OCI-LY3 (cell line): ENCODE data around the gene ANGPTL5.

Source experiments
- H2AFZ ChIP-seq: fragments of 200-600, 300-600 bp; shearing (Covaris generic); 2 replicates; pipeline ENCODE4 v1.6.0; 2014; ENCODE audit warnings: antibody characterized with exemption, low read depth, low read length
- H3K27ac ChIP-seq: fragments of 200-600, 300-600 bp; sonication (generic); 2 replicates; pipeline ENCODE4 v1.5.1; 2014; ENCODE audit warnings: mild to moderate bottlenecking, low read length, moderate library complexity, mixed read lengths
- H3K27me3 ChIP-seq: fragments of 200-600, 300-600 bp; sonication (generic); 2 replicates; pipeline ENCODE4 v1.6.1; 2014; ENCODE audit warnings: low read depth, low read length, mixed read lengths
- H3K36me3 ChIP-seq: fragments of 200-600, 300-600 bp; sonication (generic); replicated peaks from 2 replicates; pipeline ENCODE3; 2014; ENCODE audit warnings: low read depth, low read length, mixed read lengths
- H3K4me1 ChIP-seq: fragments of 300-600, 200-600 bp; sonication (generic); 2 replicates; pipeline ENCODE4 v1.6.1; 2014; ENCODE audit warnings: low read length, mixed read lengths
- H3K4me2 ChIP-seq: fragments of 200-600, 300-600 bp; sonication (generic); 2 replicates; pipeline ENCODE4 v1.6.1; 2014; ENCODE audit warnings: low read length, mixed read lengths
- H3K4me3 ChIP-seq: fragments of 300-600, 200-600 bp; sonication (generic); 2 replicates; pipeline ENCODE4 v1.5.1; 2014; ENCODE audit warnings: antibody characterized with exemption, mild to moderate bottlenecking, low read length, moderate library complexity
- H3K79me2 ChIP-seq: fragments of 300-600, 200-600 bp; shearing (Covaris generic); 2 replicates; pipeline ENCODE4 v1.6.1; 2014; ENCODE audit warnings: mild to moderate bottlenecking, low read length, mixed read lengths
- H3K9ac ChIP-seq: fragments of 300-600, 200-600 bp; shearing (Covaris generic); 2 replicates; pipeline ENCODE4 v1.6.0; 2014; ENCODE audit warnings: mild to moderate bottlenecking, low read length, moderate library complexity
- H3K9me3 ChIP-seq: fragments of 200-600, 300-600 bp; shearing (Covaris generic); 2 replicates; pipeline ENCODE4 v1.6.1; 2014; ENCODE audit warnings: low read length, mixed read lengths; ENCODE audit not compliant: insufficient read depth
- H4K20me1 ChIP-seq: fragments of 200-600, 300-600 bp; sonication (generic); 2 replicates; pipeline ENCODE4 v1.6.1; 2016; ENCODE audit warnings: low read length, mixed read lengths; ENCODE audit not compliant: insufficient read depth
- CTCF ChIP-seq: fragments of 200-600, 300-600 bp; sonication (generic); IDR thresholded peaks from 2 replicates; pipeline ENCODE4 v1.5.1; 2014; ENCODE audit warnings: antibody characterized with exemption, low read length, low read depth
- EZH2phosphoT487 ChIP-seq: fragments of 200-600 bp; shearing (Covaris generic); IDR thresholded peaks from 2 replicates; pipeline ENCODE4 v1.6.1; 2018; ENCODE audit warnings: antibody characterized with exemption, mixed run types, low read depth

The ANGPTL5 gene

GRCh38 chr11:101931692-101932091, 15.4 kb upstream of the ANGPTL5 start:
- no peak overlapping the region for H3K4me2 ChIP-seq
- H2AFZ ChIP-seq = no peak overlapping the region
- TF ChIP-seq CTCF = no peak
- TF ChIP-seq EZH2phosphoT487 = no peak
- no peaks in the 10 kb centered on the region for H3K27me3 ChIP-seq
- no peaks in the 10 kb centered on the region for H3K9me3 ChIP-seq
- H3K27ac ChIP-seq = no peak overlapping the region
- H3K9ac ChIP-seq = no peak overlapping the region
- H3K4me1 ChIP-seq = no peaks in the 10 kb centered on the region
- H4K20me1 ChIP-seq = no peaks in the 10 kb centered on the region
- H3K36me3 ChIP-seq = no peaks in the 10 kb centered on the region
- H3K4me3 ChIP-seq = no peak overlapping the region
- no peaks in the 10 kb centered on the region for H3K79me2 ChIP-seq

GRCh38 chr11:101929294-101929915, 13.1 kb upstream of the ANGPTL5 start:
- Histone ChIP-seq H3K79me2 (no peaks in the 10 kb centered on the region), H3K36me3 (no peaks in the 10 kb centered on the region), H3K4me2 (no peak overlapping the region), H3K4me1 (no peaks in the 10 kb centered on the region), H3K27me3 (no peaks in the 10 kb centered on the region), H3K4me3 (no peak overlapping the region), H4K20me1 (no peaks in the 10 kb centered on the region), H2AFZ (no peak overlapping the region), H3K9ac (no peak overlapping the region), H3K9me3 (no peaks in the 10 kb centered on the region), H3K27ac (no peak overlapping the region)
- TF ChIP-seq EZH2phosphoT487 = no peak
- no peak for TF ChIP-seq CTCF

DNA sequence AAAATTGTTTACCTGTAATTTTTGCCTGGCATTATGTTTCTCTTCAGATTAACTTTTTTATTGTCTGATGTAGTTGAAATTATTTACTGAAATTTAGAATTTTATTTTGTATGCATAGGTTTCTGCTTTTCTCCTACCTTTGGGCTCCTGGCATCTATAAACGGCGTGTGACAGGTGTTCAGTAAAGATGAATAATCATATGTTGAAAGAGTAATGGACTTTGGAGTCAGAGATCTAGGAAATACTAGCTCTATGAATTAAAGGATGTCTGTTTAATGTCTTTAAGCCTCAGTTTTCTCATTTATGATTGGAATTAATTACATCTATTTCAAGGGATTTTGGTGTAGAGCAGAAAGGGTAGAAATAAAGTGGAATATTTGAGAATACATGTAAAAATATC, 7.2 kb upstream of the ANGPTL5 start:
- no peaks in the 10 kb centered on the region for H3K4me1 ChIP-seq
- H3K9ac ChIP-seq = no peak overlapping the region
- TF ChIP-seq EZH2phosphoT487 = no peak
- no peak for TF ChIP-seq CTCF
- no peak overlapping the region for H3K27ac ChIP-seq
- H3K27me3 ChIP-seq = no peaks in the 10 kb centered on the region
- no peaks in the 10 kb centered on the region for H3K9me3 ChIP-seq
- no peaks in the 10 kb centered on the region for H4K20me1 ChIP-seq
- no peaks in the 10 kb centered on the region for H3K36me3 ChIP-seq
- H3K4me2 ChIP-seq = no peak overlapping the region
- no peak overlapping the region for H3K4me3 ChIP-seq
- H2AFZ ChIP-seq = no peak overlapping the region
- H3K79me2 ChIP-seq = no peaks in the 10 kb centered on the region

DNA sequence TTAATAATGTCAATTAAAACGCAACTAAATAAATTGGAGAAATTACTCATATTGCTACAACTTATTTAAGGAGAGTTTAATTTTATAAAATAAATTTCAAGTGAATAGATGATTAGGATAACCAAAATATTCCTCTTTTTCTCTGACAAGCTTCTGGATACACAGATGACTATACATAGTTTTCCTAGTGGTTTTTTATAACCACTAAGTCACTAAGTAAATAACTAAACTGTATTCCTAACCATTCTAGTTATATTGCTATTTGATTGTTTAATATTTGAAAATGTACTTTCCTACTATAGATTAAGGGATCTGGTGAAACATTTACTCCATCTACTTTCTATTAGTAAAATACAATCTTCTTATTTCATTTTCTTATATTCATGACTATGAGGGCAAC, 4.7 kb upstream of the ANGPTL5 start:
- Histone ChIP-seq H3K79me2 (no peaks in the 10 kb centered on the region), H3K27ac (no peak overlapping the region), H3K4me3 (no peak overlapping the region), H3K9me3 (no peaks in the 10 kb centered on the region), H3K4me2 (no peak overlapping the region), H2AFZ (no peak overlapping the region), H3K36me3 (no peaks in the 10 kb centered on the region), H3K4me1 (peaks cover 2% of the 10 kb centered on the region; the same call in 1 of the 2 replicates), H3K27me3 (no peaks in the 10 kb centered on the region), H4K20me1 (no peaks in the 10 kb centered on the region), H3K9ac (no peak overlapping the region)
- no peak for TF ChIP-seq EZH2phosphoT487

DNA sequence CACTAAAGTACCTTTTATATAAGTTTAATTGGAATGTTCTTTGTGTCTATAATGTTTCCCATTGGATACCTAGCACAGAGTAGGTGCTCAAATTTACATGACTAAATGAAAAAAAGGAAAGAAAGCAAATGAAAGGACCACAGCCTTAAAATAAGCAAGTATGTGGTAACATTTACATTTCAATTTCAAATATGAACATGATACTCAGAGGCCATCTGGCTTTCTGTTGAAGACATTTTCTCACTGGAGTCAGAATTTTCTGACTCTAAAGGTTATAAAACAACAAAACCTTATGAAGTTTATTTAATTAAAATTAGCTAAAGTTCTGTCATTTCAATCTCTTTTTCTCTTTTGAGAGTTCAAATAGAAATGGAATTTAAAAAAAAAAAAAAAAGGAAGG, 904 bp upstream of the ANGPTL5 start:
- H3K4me3 ChIP-seq = no peak overlapping the region

More for the DNA sequence above, 904 bp upstream of the ANGPTL5 start:
- TF ChIP-seq CTCF (no peak), EZH2phosphoT487 (no peak)
- Histone ChIP-seq H3K4me2 (no peak overlapping the region), H3K27ac (no peak overlapping the region), H3K4me1 (peaks cover 7% of the 10 kb centered on the region; the same call in 1 of the 2 replicates), H2AFZ (no peak overlapping the region), H3K79me2 (no peaks in the 10 kb centered on the region), H3K9ac (no peak overlapping the region), H3K27me3 (no peaks in the 10 kb centered on the region), H4K20me1 (no peaks in the 10 kb centered on the region), H3K9me3 (no peaks in the 10 kb centered on the region), H3K36me3 (no peaks in the 10 kb centered on the region)
